Stomach smooth muscle (tissue), 2 donors: Measurements from ENCODE around the gene B3GNT3.

ENCODE experiments used
- H3K27ac ChIP-seq: one replicate; pipeline ENCODE4 v1.7.0; 2013; ENCODE audit warnings: mild to moderate bottlenecking, low read length, inconsistent platforms
- H3K27me3 ChIP-seq, 2 donors: one replicate each; pipeline ENCODE4 v1.7.0; 2013; ENCODE audit warnings: low read length in 2 of 2; ENCODE audit not compliant: insufficient read depth in 2 of 2, control insufficient read depth in 1 of 2
- H3K36me3 ChIP-seq, 2 donors: one replicate each; pipeline ENCODE4 v1.7.0; 2013; ENCODE audit warnings: low read length in 2 of 2; ENCODE audit not compliant: control insufficient read depth in 2 of 2, insufficient read depth in 2 of 2
- H3K4me1 ChIP-seq: one replicate; pipeline ENCODE4 v1.7.0; 2013; ENCODE audit warnings: low read length; ENCODE audit not compliant: control insufficient read depth, insufficient read depth
- H3K4me3 ChIP-seq, 2 donors: one replicate each; pipeline ENCODE4 v1.7.0; 2013; ENCODE audit warnings: low read length in 2 of 2
- H3K9ac ChIP-seq, 2 donors: one replicate each; pipeline ENCODE4 v1.7.0; 2013; ENCODE audit warnings: low read length in 2 of 2, mild to moderate bottlenecking in 1 of 2
- H3K9me3 ChIP-seq, 2 donors: one replicate each; pipeline ENCODE4 v1.7.0; 2013; ENCODE audit warnings: low read length in 2 of 2; ENCODE audit not compliant: control insufficient read depth in 2 of 2
- donor health status: healthy.
- donor health status: Pancreatic carcinoma.

Gene B3GNT3

DNA sequence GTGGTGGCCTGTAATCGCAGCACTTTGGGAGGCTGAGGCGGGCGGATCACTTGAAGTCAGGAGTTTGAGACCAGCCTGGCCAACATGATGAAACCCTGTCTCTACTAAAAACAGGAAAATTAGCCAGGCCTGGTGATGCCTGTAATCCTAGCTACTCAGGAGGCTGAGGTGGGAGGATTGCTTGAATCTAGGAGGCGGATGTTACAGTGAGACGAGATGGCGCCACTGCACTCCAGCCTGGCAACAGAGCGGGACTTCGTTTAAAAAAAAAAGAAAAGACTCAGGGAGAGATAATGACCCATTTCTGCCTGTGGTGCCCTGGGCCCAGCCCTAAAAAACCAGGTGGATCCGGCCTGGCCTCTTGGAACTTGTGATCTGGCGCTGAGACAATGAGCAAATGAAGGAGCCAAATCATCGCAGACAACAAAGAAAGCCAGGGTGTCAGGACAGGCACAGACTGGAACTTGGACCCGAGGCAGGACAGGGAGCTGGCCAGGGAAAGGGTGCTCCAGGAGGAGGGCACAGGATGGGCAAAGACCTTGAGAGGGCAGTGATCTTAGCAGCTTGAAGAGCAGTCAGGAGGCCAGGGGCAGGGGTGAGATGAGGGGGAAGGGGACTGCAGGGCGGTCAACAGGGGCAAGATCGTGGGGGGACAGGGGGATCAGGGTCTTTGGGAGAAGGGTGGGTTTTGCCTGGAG is 53.8 kb downstream of the B3GNT3 start:
- Histone ChIP-seq H3K9me3 (no peaks in the 10 kb centered on the region), H3K4me3 (no peak overlapping the region), H3K27ac (peak overlapping the region; percentile 31), H3K27me3 (peaks cover 3 to 7% of the 10 kb centered on the region in 2 donors), H3K9ac (no peak overlapping the region), H3K4me1 (no peaks in the 10 kb centered on the region), H3K36me3 (no peaks in the 10 kb centered on the region)

DNA sequence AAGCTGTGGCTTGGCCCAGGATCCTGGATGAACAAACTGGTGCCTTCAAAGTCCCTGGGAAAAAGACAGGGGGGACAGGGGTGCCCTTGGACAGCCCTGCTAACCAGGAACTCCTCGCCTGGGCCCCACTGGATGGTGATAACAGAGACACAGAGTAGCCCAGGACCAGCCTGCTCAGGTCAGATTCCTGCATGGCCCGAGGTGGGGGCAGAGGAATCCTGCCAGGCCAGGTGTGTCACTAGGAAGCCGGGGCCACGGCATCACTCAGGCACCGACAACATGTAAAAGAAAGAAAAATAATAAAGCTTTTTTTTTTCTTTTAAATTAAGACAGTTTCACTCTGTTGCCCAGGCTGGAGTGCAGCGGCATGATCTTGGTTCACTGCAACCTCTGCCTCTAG is 59.1 kb downstream of the B3GNT3 start:
- H3K9me3 ChIP-seq: no peaks in the 10 kb centered on the region
- H3K27me3 ChIP-seq: no peaks in the 10 kb centered on the region
- H3K27ac ChIP-seq: no peak overlapping the region
- no peak overlapping the region for H3K4me3 ChIP-seq
- no peaks in the 10 kb centered on the region for H3K36me3 ChIP-seq
- H3K4me1 ChIP-seq: peaks cover 4% of the 10 kb centered on the region
- H3K9ac ChIP-seq: no peak overlapping the region

DNA sequence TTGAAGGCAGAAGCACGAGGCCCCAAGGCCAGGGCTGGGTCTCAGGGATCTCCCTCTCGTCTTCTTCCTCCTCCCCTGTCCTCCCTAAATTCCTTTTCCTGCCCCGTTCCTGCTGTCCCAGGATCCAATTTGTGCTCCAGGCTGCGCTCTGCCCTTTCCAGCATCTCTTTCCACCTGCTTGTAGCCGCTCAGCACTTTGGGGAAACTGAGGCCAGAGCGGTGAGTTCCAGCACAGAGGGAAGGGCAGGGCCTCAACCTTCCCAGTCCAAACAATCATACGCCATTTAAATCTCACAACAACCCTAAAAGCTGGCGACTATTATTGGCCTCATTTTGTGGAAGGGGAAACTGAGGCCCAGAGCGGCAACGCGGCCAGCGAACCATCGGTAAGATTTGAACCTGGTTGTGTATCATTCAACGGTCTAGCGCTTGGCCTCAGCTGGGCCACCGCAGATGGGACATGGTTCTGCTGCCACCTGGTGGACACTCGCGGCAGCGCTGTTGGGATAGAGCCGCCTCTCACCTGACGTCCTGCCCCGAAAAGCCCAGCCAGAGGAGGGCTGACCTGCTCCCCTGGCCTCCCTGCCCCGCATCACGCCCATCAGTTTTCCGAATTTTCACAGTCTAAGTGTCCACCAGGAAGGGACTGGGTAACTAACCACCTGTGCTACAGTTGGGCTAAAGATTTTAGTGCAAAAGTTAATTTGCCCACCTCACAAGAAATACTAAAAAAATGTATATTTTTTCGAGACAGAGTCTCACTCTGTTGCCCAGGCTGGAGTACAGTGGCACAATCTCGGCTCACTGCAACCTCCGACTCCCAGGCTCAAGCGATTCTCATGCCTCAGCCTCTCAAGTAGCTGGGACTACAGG is 60.6 kb downstream of the B3GNT3 start:
- H3K27me3 ChIP-seq: no peaks in the 10 kb centered on the region
- no peaks in the 10 kb centered on the region for H3K36me3 ChIP-seq
- H3K27ac ChIP-seq: no peak overlapping the region
- H3K9me3 ChIP-seq: no peaks in the 10 kb centered on the region
- H3K4me3 ChIP-seq: no peak overlapping the region
- H3K9ac ChIP-seq: no peak overlapping the region
- peaks cover 8% of the 10 kb centered on the region for H3K4me1 ChIP-seq

DNA sequence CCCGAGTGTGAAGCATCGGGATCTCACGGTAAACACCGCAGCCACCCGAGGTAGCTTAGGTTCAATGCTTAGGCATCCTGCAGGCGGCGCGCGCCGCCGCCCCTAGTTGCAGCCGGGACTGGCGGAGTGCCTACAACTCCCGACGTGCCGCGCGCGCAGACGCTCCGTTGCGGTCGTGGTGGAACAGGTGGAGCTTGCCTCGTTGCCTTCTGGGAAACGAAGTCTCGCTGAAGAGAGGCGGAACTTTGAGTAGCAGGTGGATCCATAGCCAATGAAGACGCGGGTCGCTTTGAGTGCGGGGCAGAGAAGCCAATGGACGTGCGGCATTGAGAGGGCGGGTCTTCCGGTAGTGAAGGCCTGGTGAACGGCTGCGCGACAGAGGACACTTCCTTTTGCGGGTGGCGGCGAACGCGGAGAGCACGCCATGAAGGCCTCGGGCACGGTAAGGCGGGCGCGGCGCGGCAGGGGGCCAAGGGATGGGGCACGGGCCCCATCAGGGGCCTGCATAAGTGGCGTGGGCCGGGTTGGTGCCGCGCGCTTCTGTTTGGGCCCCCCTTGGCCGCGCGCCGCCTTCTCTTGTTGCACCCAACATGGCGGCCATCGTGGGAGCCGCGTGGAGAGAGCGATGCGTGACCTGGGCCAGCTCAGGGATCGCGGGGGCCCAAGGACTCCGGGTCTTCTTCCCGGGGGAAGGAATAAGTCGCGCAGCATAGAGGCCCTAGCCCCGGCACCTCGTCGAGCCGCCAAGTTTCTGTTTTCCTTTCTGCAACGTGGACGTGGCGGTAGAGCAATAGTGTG is 64.8 kb downstream of the B3GNT3 start, which contains the start of gene RPL18A:
TSS of gene RPL18A (plus strand) at position 378 of the 798 bp plus-strand sequence. CDS start at position 425, 47 bp downstream.
- H3K4me3 ChIP-seq: peak within 1 kb of the TSS; percentile 100
- H3K9ac ChIP-seq: peak within 1 kb of the TSS; percentile 94 to 100
- H3K4me1 ChIP-seq: peaks cover 24% of the 10 kb centered on the region
- H3K27me3 ChIP-seq: no peaks in the 10 kb centered on the region
- H3K27ac ChIP-seq: peak within 1 kb of the TSS; percentile 77
- H3K9me3 ChIP-seq: no peaks in the 10 kb centered on the region
- peaks cover 28 to 29% of the 10 kb centered on the region in 2 donors for H3K36me3 ChIP-seq

DNA sequence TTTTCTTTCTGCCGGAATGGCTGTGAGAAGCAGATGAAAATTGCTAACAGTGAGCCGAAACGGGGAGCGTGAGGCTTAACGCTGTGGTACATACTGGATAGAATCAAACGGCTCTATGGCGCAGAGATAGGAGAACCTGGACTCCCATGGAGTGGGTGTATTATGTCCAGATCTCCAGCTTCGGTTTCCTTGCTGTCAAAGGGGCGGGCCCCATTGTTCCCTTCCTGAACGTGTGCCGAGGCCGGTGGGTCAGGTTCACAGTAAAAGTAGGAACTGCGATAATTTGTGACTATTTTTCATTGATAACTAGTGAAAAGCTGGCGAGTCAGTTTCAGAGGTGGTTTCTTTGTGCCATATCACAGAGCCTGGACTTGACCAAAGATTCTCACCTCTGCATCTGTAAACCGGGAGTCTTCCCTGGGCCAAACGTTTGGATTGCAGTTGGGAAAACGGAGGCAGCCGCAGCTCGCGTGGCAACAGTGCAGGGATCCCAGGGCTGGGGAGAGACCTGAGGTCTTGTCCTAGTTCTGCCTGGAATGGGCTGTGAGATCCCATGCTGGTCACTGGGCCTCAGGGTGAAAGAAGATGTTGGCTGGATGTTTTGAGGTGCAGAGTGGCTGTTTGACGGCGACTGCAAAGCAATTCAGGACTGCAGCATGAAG is 65.5 kb downstream of the B3GNT3 start:
- Histone ChIP-seq H3K9me3 (no peaks in the 10 kb centered on the region), H3K9ac (peak overlapping the region; percentile 94 to 100), H3K36me3 (peaks cover 29 to 32% of the 10 kb centered on the region in 2 donors), H3K27ac (peak overlapping the region; percentile 77), H3K27me3 (no peaks in the 10 kb centered on the region), H3K4me3 (peak overlapping the region; percentile 100), H3K4me1 (peaks cover 21% of the 10 kb centered on the region)

DNA sequence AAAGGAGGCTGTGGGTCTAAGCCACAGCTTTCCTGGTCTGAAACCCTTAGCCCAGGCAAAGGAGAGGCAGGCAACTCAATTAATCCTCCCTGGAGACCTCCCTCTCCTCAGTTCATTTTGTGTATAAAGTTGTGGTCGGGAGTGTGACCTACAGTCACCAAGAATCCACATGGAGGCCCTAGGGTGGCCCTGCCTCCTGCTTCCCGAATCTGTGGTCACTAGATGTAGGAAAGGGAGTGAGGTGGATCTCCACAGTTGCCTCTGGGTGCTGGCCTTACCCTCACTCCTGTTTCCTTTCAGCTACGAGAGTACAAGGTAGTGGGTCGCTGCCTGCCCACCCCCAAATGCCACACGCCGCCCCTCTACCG is 66.0 kb downstream of the B3GNT3 start:
- Histone ChIP-seq H3K4me3 (peak overlapping the region; percentile 100), H3K9ac (peak overlapping the region; percentile 94 to 100), H3K4me1 (peaks cover 20% of the 10 kb centered on the region), H3K27ac (peak overlapping the region; percentile 77), H3K27me3 (no peaks in the 10 kb centered on the region), H3K36me3 (peaks cover 33 to 36% of the 10 kb centered on the region in 2 donors), H3K9me3 (no peaks in the 10 kb centered on the region)

DNA sequence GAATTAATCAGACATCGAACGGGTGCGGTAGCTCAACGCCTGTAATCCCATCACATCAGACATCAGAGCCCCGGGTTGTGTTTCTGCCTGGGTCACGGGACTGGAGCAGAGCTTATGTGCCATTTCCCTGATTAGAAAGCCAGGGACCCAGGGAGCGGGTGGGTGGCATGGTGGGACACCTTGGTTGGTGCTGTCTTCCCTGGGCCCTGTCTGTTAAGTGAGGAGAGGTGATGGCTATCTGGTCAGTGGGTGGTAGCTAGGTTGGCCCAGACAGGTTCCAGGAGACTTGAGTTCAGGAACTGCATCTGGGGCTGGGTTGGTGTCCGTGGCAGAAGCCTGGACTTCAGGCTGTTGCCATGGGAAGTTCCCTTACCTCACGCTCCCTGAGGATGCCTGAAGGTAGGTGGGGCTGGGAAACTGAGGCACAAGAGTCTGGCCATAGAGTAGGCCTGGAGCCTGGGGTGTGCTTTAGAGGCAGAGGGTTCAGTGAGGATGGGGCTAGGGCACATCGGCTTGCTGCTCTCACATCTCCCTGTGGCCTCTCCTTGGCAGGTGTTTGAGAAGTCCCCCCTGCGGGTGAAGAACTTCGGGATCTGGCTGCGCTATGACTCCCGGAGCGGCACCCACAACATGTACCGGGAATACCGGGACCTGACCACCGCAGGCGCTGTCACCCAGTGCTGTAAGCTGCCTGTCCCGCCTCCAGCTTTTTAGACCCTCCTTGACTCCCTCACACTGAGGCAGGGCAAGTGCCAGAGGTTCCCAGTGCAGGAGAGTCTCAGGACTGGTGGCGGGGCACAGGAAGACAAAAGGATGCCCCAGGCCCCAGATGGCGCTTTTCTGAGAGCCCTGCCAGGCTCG is 66.8 kb downstream of the B3GNT3 start:
- peaks cover 33 to 40% of the 10 kb centered on the region in 2 donors for H3K36me3 ChIP-seq

DNA sequence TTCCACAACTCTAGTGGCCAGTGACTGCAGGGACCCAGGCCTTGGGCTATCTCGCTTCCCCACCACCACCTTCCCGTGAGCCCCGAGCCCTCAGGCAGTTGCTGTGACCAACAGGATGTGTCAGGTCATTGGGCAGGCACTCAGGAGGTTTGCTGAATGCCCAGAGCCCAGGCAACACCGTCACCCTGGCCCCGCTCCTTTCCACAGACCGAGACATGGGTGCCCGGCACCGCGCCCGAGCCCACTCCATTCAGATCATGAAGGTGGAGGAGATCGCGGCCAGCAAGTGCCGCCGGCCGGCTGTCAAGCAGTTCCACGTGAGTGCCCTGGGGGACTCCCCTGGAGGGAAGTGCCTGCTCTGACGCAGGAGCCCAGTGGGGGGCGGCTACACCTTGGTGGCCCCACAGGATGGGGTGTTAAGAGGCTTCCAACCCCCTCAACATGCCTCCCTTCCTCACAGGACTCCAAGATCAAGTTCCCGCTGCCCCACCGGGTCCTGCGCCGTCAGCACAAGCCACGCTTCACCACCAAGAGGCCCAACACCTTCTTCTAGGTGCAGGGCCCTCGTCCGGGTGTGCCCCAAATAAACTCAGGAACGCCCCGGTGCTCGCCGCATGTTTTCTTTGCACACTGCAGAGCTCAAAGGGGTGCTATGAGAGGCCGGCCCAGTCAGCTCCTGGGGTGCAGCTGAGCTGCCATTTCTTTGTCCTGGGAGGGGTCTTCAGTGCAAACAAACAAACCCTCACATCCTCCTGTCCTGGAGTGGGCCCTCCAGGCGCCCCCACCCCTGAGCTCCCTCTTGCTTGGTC is 68.0 kb downstream of the B3GNT3 start:
- Histone ChIP-seq H3K4me3 (no peak overlapping the region), H3K27ac (no peak overlapping the region), H3K36me3 (peaks cover 33 to 40% of the 10 kb centered on the region in 2 donors), H3K4me1 (peaks cover 20% of the 10 kb centered on the region), H3K9ac (no peak overlapping the region), H3K9me3 (no peaks in the 10 kb centered on the region), H3K27me3 (no peaks in the 10 kb centered on the region)

More for the DNA sequence above, 66.8 kb downstream of the B3GNT3 start:
- Histone ChIP-seq H3K27me3 (no peaks in the 10 kb centered on the region), H3K4me1 (peaks cover 20% of the 10 kb centered on the region), H3K27ac (no peak overlapping the region), H3K4me3 (peak overlapping the region in 1 of 2 donors; percentile 100), H3K9ac (peak overlapping the region; percentile 47 to 100), H3K9me3 (no peaks in the 10 kb centered on the region)
